Measurements from ENCODE around the gene GLIS1.

GRCh38 chr1:53677486-53677885 lies 61.5 kb downstream of the GLIS1 start:
- TF ChIP-seq CTCF (IDR thresholded peaks at IDR 0.05) (no peak), POLR2A (IDR thresholded peaks at IDR 0.05) (no peak)

Data from heart left ventricle (tissue), 13 donors.